HG03159 (cell line): ENCODE results near the gene WDR7.

ENCODE experiments used
- ATAC-seq: cut with Tn5 transposase; IDR thresholded peaks from one replicate; pipeline ENCODE4 v1.9.1; 2021; ENCODE audit warnings: mild to moderate bottlenecking, moderate library complexity; ENCODE audit not compliant: unreplicated experiment

The WDR7 gene

DNA sequence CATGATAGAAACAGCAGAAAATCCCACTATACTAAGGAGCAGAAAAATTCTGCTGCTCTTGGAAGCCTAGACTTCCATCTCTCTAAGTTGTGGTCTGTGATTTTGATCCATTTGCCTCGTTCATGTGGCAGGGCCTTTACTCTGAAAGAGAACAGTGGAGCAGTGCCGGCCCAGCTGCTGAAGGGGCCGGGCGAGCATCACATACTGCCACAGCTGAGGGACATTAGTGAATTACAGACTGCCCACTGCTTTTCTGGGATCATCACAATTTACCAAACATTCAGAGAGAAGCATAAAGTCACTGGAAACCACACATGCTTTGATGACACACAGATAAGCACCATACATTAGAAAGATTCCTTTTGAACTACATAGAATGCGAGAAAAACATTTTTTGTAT is 278.7 kb downstream of the WDR7 start:
- no peak for ATAC-seq

DNA sequence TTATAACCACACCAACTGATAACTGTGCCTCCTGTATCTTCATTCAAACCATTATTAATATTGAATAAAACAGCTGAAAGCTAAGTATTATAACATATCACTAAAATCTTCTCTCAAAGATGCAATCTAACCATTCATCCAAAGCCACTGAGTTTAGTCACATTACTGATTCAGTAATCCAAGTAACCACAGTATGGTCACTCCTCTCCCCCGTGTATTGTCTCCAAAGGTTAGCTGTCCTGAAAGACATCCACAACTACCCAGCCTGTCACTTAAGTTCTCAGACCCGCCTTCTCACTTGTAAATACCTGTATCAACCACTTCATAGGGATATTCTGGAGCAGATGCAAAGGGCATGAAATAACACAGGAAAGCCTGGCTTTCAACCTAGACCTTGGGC is 282.3 kb downstream of the WDR7 start:
- ATAC-seq: no peak

DNA sequence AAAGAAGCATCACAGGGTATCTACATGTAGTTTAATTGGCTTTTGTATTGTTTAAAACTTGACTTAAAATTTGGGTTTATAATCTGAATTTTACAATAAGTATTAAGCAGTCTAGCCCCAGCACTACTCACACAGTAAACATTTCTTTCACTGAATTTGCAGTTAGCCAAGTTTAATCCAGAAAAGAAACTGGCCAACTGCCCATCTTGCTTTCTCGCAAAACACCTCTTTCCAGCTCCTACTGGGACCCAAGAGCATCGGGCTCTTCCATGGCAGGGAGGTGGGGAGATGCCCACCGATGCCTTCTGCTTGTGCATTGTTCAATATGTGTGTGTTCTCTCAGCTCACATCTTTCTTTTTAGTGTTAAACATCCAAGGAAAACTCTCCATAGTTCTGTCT is 283.0 kb downstream of the WDR7 start:
- no peak for ATAC-seq

DNA sequence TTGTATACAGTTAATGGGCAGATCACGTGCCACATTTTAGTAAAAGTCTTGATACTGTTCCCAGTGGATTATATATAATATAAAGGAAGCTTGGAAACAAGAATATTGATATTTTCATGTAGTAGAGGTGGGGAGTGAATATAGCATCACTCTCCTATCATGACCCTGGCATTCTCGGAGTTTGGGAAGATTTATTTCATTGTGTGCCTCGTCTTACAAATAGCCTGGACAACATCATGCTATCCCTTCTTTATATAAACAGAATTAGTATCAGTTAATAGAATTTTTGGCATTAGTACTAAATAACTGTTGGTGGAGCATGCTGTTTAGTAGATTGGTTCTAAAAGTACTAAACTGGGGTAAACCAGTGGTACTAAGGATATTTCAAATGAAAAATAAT is 283.7 kb downstream of the WDR7 start:
- ATAC-seq: no peak

DNA sequence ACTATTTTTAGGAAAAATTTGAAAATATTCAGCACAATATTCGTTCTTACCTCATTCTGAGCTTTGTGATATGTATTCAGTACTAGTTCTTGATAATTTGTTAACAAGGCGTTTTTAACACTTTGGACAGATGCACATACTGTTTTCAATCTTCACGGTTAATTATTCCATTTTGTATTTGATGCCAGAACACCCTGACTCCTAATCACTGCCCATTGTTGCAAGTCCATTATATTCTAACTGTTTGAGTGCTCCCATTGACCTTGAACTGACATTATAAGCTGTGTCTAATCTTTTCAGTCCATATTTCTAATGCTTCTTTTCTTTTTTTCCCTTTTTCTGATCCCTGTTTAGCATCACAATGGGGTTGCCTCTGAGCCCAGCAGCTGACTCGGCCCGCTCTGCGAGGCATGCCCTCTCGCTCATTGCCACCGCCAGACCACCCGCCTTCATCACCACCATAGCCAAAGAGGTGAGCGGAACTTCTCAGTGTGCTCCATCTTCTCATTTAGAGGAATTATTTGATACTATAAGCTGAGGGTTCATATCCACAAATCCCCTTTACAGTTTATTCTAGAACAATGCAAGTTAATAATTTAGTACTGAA is 284.4 kb downstream of the WDR7 start:
- no peak for ATAC-seq

DNA sequence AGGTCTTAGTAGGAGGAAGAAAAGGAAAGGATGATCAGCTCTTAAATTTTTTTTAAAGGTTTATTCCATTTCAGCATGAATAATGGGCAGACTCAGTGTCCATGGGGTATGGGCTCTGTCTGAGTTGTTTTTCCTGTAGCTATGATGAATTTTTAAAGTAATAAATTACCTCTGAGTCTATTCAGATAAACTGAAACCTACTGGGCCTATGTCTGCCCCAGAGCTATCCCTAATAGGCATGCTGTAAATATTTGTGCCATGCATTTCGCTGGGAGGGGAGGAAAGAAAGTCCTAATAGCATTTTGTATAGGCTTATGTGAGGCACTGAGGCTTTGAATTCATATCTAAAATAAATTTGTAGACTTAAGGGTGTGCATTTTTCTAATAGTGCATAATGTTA is 285.3 kb downstream of the WDR7 start:
- no peak for ATAC-seq

DNA sequence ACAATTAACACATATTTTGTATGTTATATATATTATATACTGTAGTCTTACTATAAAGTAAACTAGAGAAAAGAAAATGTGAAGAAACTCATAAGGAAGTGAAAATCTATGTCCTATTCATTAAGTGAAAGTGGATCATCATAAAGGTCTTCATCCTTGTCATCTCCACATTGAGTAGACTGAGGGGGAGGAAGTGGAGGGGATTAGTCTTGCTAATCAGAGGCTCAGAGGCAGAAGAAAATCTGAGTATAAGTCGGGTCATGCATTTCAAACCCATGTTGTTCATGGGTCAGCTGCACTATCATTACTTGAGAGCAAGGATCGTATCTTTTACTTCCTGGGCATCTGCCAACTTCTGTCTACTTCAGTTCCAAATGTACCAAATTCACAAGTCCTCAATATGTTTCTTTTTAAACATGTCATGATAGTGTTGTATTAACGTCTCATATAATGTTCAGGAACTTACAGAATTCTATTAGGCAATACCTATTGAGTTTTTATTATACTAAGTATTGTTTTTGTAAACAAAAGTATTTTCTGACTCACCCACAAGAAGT is 286.8 kb downstream of the WDR7 start:
- ATAC-seq: no peak

DNA sequence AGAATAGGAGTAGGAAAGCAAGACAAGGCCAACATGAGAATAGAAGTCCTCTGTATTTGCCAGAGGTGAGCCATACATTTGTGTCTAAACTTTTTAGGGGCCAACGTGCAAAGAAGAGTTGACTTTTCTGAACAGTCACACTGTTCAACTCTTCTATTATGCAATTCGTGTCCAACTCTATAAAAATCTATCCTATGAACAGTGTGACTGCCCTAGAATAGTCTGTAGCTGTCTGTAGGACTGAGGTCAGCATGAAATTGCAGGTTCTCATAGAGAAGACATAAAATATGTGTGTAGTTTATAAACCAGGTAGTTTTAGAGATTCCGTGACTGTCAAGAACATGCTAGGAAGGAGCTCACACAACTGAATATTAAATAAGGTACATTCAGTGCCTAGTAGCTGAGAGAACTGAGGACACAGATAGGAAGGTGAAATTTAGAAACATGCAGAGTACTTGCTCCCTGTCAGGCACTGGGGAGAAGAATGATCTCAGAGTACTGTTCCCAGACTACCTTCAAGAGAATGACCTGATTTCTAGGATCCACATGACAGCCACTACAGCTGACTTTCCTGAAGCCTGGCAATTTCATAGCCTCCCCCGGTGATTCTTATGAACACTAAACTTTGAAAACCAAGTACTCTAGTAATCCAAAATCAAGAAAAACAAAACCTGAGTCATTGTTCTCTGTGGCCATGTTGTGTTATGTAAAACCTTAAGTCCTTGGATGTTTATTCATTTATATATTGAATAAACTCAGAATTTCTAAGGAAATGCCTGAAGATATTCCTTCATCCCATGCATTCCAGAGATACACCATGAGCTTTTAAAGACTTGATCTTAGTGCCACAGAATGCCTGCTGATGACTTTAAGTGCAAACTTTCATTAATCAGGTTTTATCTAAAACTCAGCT is 294.3 kb downstream of the WDR7 start:
- no peak for ATAC-seq

DNA sequence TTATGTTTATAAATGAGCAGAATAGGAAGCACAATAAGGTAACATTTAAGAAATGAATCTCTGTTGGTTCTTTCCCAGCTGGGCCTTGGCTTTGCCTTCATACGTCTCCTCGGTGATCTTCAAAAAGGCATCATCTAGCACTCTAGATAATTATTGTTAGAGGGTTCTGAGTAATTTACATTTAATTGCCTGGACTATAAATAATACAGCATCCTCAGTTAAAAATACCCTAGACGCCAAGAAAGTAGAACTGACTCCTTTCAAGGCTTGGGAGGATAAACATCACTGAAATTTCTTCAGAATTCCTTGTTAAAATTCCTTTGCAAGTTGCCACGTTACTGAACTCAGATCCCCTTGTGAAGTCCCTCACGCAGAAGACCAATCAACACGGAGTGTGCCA is 296.1 kb downstream of the WDR7 start:
- no peak for ATAC-seq

DNA sequence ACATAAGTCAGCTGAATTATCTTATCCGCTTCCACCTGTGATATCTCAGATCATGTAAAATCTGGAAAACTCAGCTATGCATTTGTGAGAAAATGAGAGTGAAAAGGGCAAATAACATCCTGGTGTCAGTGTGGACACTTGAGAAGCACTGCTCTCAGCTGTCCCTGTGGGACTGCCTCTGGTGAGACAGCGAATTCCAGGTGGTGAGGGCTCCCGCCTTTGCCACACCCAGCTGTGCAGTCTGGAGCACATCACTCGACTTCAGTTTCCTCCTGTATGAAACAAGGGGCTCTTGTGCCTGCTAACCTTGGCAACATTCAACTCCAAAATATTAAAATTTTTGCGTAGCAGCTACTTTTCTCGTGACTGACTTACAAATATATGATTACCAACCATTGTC is 300.9 kb downstream of the WDR7 start:
- no peak for ATAC-seq

DNA sequence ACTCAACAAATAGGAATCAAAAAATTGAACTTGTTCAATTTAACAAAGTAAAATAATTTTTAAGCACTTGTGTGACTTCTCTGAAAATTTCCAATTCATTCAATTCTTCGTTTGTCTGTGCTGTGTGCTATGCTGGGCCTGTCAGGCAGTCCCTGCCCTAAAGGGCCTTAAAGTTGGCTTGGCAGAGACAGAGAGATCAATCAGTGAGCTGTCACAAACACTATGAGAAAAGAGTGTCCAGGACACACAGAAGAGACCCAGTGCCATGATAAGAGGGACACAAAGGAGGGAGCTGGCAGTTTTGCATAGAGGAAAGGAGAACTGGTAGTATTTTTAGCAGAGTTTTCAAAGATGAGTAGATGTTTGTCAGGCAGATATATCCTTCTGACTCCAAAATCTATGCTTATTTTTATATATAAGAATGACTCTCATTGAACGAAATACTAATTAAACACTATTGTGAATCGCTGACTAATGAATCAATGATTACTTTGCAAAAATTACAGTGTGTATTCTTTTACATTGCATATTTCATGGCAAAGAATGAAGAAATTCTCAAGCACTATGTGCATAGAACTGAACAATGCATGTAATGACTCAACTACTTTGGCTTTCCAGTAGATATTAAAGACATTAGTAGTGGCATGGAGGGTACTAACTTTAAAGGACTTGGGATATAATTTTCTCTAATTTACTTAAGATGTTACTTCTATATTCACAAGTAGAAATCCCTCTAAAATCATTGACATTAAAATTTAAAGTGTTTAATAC is 302.5 kb downstream of the WDR7 start:
- ATAC-seq: no peak

DNA sequence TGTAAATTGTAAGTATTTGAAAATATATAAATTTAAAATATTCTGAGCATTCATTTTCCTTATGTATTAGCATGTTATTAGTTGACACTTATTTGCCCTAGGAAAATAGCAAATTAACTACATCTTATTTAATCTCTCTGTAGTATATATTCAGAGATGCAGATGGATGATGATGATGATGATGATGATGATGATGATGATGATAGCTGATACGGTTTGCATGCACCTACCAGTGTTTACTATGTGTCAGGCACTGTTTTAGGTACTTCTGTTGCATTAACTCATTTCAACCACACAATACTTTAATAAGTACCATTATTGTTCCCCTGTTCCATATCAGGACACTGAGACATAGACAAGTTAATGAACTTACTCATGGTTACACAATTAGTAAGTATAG is 304.3 kb downstream of the WDR7 start:
- no peak for ATAC-seq

DNA sequence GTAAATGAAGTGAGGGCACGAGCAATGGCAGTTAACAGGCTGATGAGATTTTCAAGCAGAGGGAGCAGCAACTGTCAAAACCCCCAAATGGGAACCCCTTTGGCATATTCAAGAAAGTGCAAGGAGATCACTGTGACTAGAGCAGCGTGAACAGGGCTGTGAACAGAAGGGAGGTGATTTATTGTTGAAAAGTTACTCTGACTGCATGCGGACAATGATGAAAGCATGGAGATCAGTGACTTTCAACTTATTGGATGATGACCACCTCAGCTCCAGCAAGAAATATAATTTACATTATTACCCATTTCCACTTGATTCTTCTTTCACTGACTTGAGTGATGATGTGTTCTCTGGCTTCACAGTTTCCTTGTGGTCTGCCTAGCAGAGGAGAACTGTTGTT is 308.0 kb downstream of the WDR7 start:
- no peak for ATAC-seq

DNA sequence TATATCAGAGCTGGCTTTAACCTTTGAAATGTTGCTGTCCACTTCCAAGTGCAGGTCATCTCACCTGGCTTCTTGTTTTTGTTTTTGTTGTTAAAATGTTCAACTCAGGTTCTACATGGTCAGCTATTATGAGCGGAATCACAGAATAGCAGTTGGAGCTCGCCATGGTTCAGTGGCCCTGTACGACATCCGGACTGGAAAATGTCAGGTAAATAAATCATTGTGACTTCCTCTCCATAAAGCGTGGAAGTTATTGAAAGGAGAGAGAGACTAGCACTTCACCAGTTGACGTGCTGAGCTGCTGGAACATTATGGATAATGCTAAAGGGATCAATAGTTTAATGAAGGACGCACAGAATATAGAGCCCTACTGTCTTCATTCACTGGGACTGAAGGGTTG is 311.2 kb downstream of the WDR7 start:
- ATAC-seq: no peak

DNA sequence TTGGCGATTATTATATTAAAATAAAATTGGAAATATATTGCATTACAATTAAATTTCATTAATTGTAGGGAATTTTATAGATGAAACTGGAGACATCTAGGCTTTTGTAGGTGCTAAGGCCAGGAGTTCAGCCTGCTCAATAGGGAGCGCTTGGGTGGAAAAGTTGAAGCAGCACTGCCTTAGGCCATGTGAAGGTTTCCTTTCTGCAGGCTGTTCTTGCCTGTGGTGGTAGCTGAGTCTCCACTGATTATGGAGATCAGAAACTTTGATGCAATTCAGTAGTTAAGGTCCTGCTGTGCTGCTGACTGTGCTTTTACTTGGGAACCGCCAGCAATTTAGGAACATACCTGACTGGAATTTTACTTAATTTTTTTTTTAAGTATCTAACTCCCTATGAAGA is 315.9 kb downstream of the WDR7 start:
- ATAC-seq: no peak

DNA sequence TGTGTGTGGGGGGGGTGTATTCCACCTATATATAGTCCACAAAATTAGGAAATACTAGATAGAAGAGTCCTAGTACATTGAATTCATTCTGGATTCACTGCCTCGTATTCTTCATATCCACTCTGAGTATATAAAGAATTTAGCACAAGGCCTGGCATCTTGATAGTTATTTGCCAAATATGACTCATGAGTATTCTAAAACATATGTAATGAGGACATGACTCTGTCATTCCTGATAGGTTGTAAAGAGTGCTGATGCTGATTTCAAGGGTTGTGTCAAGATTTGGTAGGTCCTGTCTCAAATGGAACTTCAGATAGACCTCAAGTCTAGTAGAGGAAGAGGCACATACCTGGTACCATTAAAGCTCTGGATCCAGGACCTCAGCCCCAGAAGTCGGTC is 322.3 kb downstream of the WDR7 start:
- ATAC-seq: no peak

DNA sequence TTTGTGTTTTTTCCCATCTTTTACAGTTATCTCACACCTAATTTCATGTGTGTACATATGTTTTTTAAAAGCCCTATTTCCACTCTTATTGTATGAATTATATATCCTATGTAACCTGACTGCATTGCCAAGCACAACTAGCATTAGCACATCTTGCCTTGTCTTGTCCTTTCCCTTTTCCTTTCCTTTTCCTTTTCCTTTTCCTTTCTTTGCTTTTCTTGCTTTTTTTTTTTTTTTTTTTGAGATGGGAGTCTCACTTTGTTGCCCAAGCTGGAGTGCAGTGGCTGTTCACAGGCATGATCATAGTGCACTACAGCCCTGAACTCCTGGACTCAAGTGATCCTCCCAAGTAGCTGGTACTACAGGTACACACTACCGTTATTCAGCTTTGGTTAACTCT is 323.0 kb downstream of the WDR7 start:
- no peak for ATAC-seq

DNA sequence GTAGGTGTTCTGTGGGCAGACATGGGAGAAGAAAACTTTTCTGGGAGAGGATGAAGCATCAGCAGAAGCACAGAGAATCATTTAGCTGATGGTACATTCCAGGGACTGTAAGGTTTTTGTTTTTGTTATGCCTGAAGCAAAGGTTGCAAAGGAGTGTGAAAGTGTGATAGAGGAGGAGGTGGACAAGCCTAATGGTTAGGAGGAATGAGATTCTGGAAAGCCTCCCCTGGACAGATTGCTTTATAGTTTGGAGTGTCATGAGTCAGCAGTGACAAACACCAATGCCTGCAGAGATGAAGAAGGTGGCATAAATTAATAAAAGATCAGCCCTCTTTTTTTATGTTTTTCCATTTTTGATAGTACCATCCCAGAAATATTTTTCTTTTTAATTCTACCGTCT is 324.1 kb downstream of the WDR7 start:
- no peak for ATAC-seq

DNA sequence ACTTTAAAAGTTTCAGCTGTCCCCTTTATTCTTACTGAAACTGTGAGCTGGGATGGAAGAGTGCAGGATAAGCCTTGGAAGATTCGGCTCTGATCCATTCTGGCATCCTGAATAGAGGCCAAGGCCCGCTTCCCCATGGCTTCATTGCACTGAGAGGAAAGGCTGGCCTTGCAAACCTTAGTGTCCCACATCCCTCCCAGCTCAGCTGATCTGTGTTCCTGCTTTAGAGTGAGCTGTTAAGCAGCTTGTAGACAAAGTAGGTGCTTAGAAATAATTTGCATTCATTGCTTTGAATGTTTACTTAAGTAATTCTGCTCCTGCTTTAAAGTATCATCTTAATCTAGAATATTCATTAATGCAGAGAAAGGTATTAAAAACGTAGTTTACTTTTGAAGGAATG is 326.1 kb downstream of the WDR7 start:
- ATAC-seq: no peak

DNA sequence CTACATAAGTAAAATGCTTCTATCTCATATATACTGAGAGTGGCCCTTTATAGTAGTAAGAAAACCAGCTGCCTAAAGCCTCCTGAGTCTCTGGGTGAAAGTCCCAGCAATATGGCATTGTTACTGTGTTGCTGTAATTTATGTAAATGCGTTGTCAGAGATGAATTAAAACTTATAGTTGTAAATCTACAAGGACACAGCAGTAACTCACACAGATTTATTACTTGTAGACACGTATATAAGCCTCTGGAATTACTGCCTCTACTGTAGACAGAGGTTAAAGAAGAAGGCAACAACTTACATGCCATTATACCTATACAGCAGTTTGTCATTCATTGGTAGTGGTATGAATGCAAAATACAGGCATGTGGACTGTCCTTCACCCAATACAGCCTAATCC is 326.6 kb downstream of the WDR7 start:
- no peak for ATAC-seq

DNA sequence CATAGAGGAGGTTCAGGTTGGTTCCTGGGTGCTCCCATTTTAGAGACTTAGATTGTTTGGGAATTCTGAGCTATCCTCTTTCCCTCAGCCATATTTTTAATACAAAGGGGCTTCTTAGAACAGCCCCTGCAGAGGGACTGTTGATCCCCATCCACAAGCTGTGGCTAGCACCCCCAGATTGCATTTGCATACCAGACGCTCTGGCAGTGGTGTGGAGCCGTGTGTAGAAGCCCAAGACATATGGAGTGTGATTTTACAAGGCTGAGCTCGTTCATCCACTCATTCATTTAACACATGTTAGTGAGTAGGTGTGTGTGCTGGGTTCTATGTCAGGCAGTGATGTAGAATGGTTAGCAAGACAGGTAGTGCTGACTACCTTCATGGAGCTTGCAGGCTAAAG is 329.0 kb downstream of the WDR7 start:
- ATAC-seq: no peak

DNA sequence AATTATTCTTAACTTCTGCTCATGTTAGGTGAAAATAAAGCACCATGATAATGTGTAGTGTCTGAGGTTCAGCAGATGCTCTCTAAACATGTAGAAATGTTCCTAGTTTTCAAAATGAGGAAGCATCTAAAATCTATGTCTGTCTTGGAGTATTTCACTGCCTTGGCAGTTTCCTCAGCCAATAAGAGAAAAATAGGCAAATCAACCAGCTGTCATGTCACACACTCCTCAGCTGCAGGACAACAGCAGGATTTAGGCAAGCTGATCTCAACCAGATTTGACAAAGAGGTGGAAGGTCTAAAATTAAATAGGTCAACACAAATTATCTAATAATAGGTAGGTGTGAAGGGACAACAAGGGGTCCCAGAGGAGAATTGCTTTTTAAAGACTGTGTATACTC is 331.6 kb downstream of the WDR7 start:
- ATAC-seq: no peak
